Measurements from ENCODE around the gene FBXW5. TPM values are rescaled to one million over a fixed set of nuclear protein-coding genes. Genes with fewer than 3 reads are reported as not detected.

The FBXW5 gene
- total RNA-seq, 1 experiment from 2014 or later = 205 TPM

DNA sequence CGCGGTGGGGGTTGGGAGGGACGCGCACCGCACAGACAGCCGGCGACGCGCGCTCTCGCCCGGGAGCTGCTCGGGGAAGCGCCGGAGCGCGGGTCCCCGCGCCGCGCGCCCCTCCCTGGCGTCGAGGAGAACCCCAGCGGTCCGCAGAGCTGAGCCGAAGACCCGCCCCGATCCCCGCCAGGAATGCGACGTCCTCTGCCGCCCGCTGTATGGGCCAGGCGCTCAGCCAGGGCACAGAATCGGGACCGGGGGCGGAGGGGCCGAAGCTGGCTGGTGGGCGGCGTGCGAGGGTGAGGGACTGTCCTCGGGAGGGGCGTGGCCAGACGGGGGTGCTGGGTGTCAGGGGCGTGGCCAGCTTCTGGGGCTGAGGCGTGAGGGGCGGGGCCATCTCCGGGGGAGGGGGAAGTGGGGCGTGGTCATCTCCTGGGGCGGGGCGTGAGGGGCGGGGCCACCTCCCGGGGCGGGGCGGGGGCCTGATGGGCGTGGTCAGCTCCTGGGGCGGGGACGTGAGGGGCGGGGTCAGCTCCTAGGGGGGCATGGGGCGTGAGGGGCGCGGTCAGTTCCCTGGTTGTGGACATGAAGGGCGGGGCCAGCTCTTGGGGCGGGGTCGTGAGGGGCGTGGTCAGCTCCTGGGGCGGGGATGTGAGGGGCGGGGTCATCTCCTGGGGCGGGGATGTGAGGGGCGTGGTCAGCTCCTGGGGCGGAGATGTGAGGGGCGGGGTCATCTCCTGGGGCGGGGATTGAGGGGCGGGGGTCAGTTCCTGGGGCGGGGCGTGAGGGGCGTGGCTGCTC is 33.7 kb upstream of the FBXW5 start:
- no peak for DNase-seq (ENCODE audit: low read depth)

DNA sequence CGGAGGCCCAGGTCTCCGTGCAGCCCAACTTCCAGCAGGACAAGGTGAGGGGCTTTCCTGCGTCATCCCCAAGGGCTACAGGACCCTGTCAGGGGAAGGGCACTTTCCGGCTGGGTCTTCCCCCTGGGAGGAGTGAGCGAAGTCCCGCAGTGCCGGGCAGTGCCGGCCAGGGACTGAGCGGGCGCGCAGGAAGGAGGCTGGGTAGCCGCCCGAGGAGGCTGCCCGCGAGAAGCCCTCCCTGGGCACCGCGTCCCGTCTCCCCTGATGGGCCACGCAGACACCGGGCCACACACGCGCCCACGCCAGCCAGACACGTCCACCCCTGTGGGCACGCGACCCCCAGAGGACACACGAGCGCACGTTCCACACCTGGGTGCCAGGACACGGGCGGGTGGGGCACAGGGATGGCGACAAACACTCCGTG is 33.1 kb upstream of the FBXW5 start:
- DNase-seq (ENCODE audit: low read depth) = no peak

DNA sequence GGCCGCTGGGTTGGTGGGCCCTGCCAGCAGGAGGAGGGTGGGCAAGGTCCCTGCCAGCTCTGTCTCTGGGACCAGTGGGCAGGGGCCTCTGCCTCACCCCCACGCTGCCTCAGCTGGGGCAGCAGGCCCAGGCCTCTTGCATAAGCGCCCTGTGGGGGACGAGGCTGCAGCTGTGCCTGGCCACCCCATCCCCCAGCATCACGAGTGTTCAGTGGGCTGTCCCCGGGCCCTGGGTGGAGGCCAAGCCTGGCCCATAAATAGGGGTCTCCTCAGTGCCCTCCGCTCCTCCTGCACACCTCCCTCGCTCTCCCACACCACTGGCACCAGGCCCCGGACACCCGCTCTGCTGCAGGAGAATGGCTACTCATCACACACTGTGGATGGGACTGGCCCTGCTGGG is 32.7 kb upstream of the FBXW5 start, which contains the start of gene PTGDS:
PTGDS (plus strand) TSS at position 282 of the 400 bp plus-strand sequence; CDS start at position 357, 75 bp downstream.
- DNase-seq (ENCODE audit: low read depth) = no peak

- no peak for DNase-seq (ENCODE audit: low read depth)
Observed at GRCh38 chr9:136975644-136976043, 31.1 kb upstream of the FBXW5 start.

GRCh38 chr9:136974817-136975535 is 30.4 kb upstream of the FBXW5 start:
- no peak for DNase-seq (ENCODE audit: low read depth)

- no peak for DNase-seq (ENCODE audit: low read depth)
Observed at GRCh38 chr9:136973618-136974617, 29.4 kb upstream of the FBXW5 start.

DNA sequence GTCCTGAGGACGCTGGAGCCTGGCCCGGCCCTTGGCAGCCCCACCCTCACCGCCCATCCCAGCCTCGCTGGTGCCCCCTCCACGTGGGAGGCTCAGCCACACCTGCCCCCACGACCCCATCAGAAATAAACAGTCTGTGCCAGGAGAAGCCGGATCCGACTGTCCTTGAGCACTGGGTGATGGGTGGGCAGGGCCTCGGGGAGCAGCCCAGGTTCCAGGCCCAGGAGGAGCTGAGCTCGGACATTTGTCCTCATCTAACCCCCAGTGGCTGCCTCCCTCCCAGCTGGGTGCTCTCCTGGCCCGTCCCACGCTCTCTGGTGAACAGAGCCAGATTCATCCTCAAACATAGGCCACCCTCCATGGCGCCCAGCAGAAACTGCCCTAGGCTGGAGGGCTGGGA is 28.2 kb upstream of the FBXW5 start:
- no peak for DNase-seq (ENCODE audit: low read depth)

DNA sequence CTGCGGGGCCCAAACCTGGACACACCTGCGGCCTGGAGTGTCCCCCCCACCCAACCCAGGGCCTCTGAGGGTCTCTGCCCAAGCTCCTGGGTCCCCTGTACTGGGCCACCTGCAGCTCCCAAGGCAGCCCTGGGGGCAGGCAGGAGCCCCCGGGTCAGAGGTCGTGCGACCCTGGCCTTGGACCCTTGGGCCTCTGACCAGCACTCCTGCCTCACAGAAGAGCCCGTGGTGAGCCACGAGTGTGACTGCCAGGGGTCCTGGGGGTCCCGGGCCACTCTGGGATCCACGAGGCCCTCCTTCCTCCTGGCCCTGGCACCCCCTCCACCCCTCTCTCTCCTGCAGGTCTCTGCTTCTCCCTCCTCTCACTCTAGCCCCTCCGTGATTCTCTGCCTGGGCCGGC is 27.8 kb upstream of the FBXW5 start:
- DNase-seq (ENCODE audit: low read depth) = no peak

DNA sequence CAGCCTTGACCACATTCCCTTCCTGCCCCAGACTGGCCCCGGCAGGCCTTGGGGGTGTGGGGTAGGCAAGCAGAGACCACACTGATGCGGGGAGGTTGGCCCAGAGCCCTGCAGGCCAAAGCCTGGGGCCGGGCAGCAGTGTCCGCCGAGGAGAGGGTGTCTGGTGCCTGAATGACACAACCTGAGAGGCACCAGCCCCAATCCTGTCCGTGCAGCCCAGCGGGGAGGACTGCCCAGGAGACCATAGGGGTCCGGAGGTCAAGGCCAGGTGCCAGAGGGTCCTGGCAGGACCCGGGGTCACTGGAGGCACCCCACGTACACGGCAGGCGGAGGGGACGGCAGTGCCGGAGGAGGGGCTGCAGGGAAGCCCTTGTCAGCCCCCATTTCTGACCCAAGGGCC is 27.2 kb upstream of the FBXW5 start:
- DNase-seq (ENCODE audit: low read depth) = no peak

GRCh38 chr9:136970361-136970760 is 25.8 kb upstream of the FBXW5 start:
- DNase-seq (ENCODE audit: low read depth) = no peak

DNA sequence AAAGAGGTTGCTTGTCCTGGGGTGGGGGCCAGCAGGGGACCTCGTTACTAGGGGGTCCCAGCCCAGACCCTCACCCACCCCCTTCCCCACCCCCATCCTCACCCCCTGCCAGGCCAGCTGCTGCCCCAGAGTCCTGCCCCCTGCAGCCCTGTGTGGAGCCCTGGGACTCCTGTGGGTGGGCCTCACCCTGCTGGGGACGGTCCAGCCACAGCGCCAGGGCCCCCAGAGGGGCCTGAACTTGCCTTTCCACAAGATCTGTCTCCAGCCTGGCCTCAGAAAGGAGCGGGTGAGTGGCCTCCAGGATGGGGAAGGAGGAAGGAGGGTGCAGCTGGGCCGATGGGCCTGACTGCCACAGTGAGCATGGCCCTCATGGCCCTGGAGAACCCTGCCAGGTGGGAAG is 25.2 kb upstream of the FBXW5 start:
- DNase-seq (ENCODE audit: low read depth) = no peak

GRCh38 chr9:136969150-136969549 is 24.6 kb upstream of the FBXW5 start:
- no peak for DNase-seq (ENCODE audit: low read depth)

- no peak for DNase-seq (ENCODE audit: low read depth)
Observed at GRCh38 chr9:136968333-136969127, 24.0 kb upstream of the FBXW5 start.

DNA sequence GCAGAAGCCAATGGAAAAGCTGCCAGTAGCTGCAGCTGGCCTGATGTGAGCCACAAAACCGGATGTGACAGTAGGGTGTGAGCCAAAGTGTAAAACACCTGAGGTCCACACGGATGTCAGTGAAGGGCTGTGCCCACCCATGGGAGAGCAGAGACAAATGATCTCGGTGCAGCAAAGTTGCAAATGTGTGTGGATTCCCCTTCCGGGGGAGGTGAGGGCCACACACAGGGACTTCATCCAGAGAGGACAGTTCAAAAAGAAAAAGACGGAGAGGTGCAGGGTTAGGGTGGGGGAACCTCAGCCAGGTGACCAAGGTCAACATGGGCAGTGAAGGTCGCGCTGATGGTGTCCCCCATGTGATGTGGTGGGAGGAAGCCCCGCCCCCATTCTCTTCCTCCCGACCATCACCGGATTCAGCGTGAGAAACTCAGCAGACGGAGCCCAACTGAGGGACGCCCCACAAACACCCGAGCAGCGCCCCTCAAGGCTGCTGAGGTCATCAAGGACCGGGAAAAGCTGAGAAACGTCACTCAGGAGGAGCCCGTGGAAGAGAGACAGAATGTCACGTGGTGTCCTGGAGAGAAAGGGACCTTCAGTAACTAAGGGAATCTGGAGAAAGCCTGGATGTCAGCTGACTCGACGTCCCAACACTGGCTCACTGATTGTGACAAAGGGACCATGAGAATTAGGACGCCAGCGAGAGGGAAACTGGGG is 21.4 kb upstream of the FBXW5 start:
- no peak for DNase-seq (ENCODE audit: low read depth)

DNA sequence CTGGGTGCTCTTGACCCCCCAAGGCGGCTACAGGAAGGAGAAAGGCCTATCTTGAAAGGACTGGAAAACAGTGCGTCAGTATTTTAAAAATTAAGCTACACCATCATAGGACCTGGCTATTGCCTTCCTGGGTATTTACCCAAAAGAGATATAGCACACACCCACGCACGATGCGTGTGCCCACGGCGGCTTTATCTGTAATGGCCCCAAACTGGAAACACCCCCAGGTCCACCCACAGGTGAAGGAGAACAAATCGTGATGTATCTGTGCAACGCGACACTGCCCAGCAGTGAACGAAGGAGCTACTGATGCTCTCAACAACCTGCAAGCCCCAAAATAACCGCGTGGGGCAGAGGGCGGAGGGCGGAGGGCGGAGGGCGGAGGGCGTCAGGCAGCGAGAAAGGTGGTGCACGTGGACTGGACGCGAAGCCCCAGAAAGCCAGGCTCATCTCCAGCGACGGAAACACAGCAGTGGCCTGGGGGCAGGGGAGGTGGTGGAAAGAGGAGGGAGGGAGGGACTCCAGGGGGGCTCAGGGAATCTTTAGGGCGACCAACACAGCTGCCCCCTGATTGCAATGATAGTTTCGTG is 20.4 kb upstream of the FBXW5 start:
- DNase-seq (ENCODE audit: low read depth) = no peak

- DNase-seq (ENCODE audit: low read depth) = no peak
Observed at GRCh38 chr9:136964171-136964689, 19.7 kb upstream of the FBXW5 start.

DNA sequence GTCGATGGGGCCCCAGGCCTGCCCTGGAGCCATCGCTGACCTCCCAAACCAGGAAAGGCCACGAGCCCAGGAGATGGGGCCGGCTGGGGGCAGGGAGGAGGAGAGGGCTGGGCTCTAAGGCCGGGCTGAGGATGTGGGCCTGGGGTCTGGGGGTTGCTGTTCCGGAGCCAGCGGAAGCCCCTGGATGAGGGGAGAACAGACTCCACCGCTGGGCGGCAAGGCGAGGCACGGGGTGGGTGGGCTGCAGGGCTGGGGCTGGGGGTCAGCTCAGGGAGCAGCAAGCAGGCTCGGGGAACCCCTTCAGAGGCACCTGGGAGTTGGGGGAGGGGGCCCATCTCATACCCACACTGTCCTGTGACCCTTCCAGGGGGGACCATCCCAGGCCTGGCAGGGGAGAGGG is 19.2 kb upstream of the FBXW5 start:
- no peak for DNase-seq (ENCODE audit: low read depth)

- DNase-seq (ENCODE audit: low read depth) = no peak
Observed at GRCh38 chr9:136963341-136963740, 18.8 kb upstream of the FBXW5 start.

- DNase-seq (ENCODE audit: low read depth) = no peak
Observed at GRCh38 chr9:136962701-136963248, 18.2 kb upstream of the FBXW5 start.
